ENCODE measurements around the gene PUDP.

GRCh38 chrX:7050271-7050670 lies 97.7 kb downstream of the PUDP start:
- TF ChIP-seq POLR2A (IDR thresholded peaks at IDR 0.05) (no peak), CTCF (IDR thresholded peaks at IDR 0.05) (no peak), EP300 (IDR thresholded peaks at IDR 0.05) (no peak), POLR2AphosphoS5 (IDR thresholded peaks at IDR 0.05) (no peak)
